Naive thymus-derived CD4-positive, alpha-beta T cell (primary cell): ENCODE results near the gene MAP1LC3B. TPM values are rescaled to one million over a fixed set of nuclear protein-coding genes. Genes with fewer than 3 reads are reported as not detected.
"Not testable (repeated sequence)": the region's sequence is repeated elsewhere in the genome, so short reads cannot be mapped to it uniquely, and the experiment has no call there.

Experiments used
- ATAC-seq: fragments of 150-1000 bp; cut with Tn5 transposase; 2 replicates; pipeline ENCODE4 v1.10.0; 2021; ENCODE audit warnings: mild to moderate bottlenecking, moderate library complexity
- CTCF ChIA-PET: fragments of 350-600 bp; sonication (Branson Sonifier 250); formaldehyde crosslinking; loops from one replicate; lab custom pipeline; 2021; ENCODE audit warnings: antibody characterized with exemption; lab: Charles Lee
- POLR2A ChIA-PET: fragments of 350-600 bp; sonication (Branson Sonifier 250); formaldehyde crosslinking; loops from one replicate; lab custom pipeline; 2021; ENCODE audit warnings: antibody characterized with exemption, inconsistent platforms; lab: Charles Lee
- DNase-seq, 9 donors: peaks; one replicate each; pipeline versions ENCODE4 v3.0.0 to v3.0.0-alpha.2; 2020 to 2022; ENCODE audit warnings: mixed read lengths in 1 of 9
- H3K27ac ChIP-seq: one replicate; pipeline ENCODE4 v1.7.0; 2013; ENCODE audit warnings: mild to moderate bottlenecking, low read depth, low read length, moderate library complexity
- H3K27me3 ChIP-seq, 2 donors: one replicate each; pipeline ENCODE4 v1.7.0; 2013; ENCODE audit warnings: low read length in 2 of 2, mild to moderate bottlenecking in 2 of 2, moderate library complexity in 2 of 2; ENCODE audit not compliant: control insufficient read depth in 2 of 2, insufficient read depth in 2 of 2
- H3K36me3 ChIP-seq, 3 experiments: 1 replicate in 2 of 3; 2 replicates in 1 of 3; pipeline ENCODE4 v1.7.0; 2013; ENCODE audit warnings: low read length in 3 of 3, mild to moderate bottlenecking in 3 of 3, moderate library complexity in 1 of 3; ENCODE audit not compliant: insufficient read depth in 3 of 3, control insufficient read depth in 2 of 3
- H3K4me1 ChIP-seq, 2 donors: one replicate each; pipeline ENCODE4 v1.7.0; 2013; ENCODE audit warnings: low read length in 2 of 2, mild to moderate bottlenecking in 2 of 2, moderate library complexity in 1 of 2; ENCODE audit not compliant: control insufficient read depth in 2 of 2, insufficient read depth in 2 of 2
- H3K4me3 ChIP-seq: 2 replicates; pipeline ENCODE4 v1.7.0; 2013; ENCODE audit warnings: mild to moderate bottlenecking, low read length
- H3K9me3 ChIP-seq, 3 experiments: 1 replicate in 2 of 3; 2 replicates in 1 of 3; pipeline ENCODE4 v1.7.0; 2013; ENCODE audit warnings: low read length in 3 of 3; ENCODE audit not compliant: control insufficient read depth in 2 of 3
- H3K27ac Mint-ChIP-seq, 9 donors: one replicate each; pipeline ENCODE4 v1.8.0; 2020 to 2022; ENCODE audit warnings: mixed read lengths in 9 of 9, mild to moderate bottlenecking in 8 of 9, moderate library complexity in 5 of 9, inconsistent platforms in 2 of 9
- H3K27me3 Mint-ChIP-seq, 5 donors: one replicate each; pipeline ENCODE4 v1.8.0; 2021 to 2022; ENCODE audit warnings: mixed read lengths in 5 of 5, mild to moderate bottlenecking in 1 of 5
- H3K36me3 Mint-ChIP-seq, 5 donors: one replicate each; pipeline ENCODE4 v1.8.0; 2020 to 2022; ENCODE audit warnings: mixed read lengths in 5 of 5, mild to moderate bottlenecking in 3 of 5, inconsistent platforms in 1 of 5
- H3K4me1 Mint-ChIP-seq, 7 donors: one replicate each; pipeline ENCODE4 v1.8.0; 2020 to 2022; ENCODE audit warnings: mixed read lengths in 7 of 7, mild to moderate bottlenecking in 3 of 7, inconsistent platforms in 1 of 7
- H3K4me3 Mint-ChIP-seq, 10 donors: one replicate each; pipeline ENCODE4 v1.8.0; 2020 to 2022; ENCODE audit warnings: mild to moderate bottlenecking in 10 of 10, mixed read lengths in 10 of 10, moderate library complexity in 6 of 10, inconsistent platforms in 2 of 10
- H3K9me3 Mint-ChIP-seq, 11 donors: one replicate each; pipeline ENCODE4 v1.8.0; 2020 to 2022; ENCODE audit warnings: mixed read lengths in 11 of 11, mild to moderate bottlenecking in 4 of 11, inconsistent platforms in 1 of 11, moderate library complexity in 1 of 11
- intact Hi-C, 2 donors: fragments of 100-400 bp; cut with micrococcal nuclease; formaldehyde crosslinking; loops; one replicate each; pipeline ENCODE4 v1.15.1; 2023
- polyA plus RNA-seq, 2 donors: library from polyadenylated mRNA; unstranded; fragments of 300-500 nt; fragmentation: Illumina TruSeq; gene quantifications; one replicate each; pipeline ENCODE4 v1.2.3, GENCODE V29; 2021
- total RNA-seq, 6 experiments: library from RNA in 5 of 6; stranded (reverse) in 5 of 6; gene quantifications; 1 replicate in 5 of 6; 2 replicates in 1 of 6; pipeline ENCODE4 v1.2.3 and lab custom pipeline; 2021 to 2026

The MAP1LC3B gene
- total and polyA plus RNA-seq, 7 experiments from 2014 or later = 54.5 to 126 (median 63.4) TPM

- Mint-ChIP-seq H3K9me3 (peaks cover 0 to 4% (median 0%) of the 10 kb centered on the region in 11 donors), H3K27ac (peak overlapping the region in 8 of 9 donors; percentile 36 to 99 (median 74)), H3K36me3 (peaks cover 0 to 2% (median 0%) of the 10 kb centered on the region in 5 donors), H3K4me3 (peak overlapping the region in 3 of 10 donors; percentile 21 to 37 (median 33)), H3K4me1 (peaks cover 26 to 62% (median 54%) of the 10 kb centered on the region in 7 donors), H3K27me3 (no peaks in the 10 kb centered on the region)
- Histone ChIP-seq H3K27ac (peak overlapping the region; percentile 38), H3K4me1 (peaks cover 26 to 39% of the 10 kb centered on the region in 2 donors), H3K36me3 (peaks cover 0 to under 1% (median 0%) of the 10 kb centered on the region in 3 experiments), H3K9me3 (no peaks in the 10 kb centered on the region), H3K4me3 (no peak overlapping the region), H3K27me3 (no peaks in the 10 kb centered on the region)
- POLR2A ChIA-PET = interaction anchor here (0.7 to 1.5 kb wide), 3 partner anchors 9 to 72 kb away, joined by 3 to 5 read pairs (median 4); partner anchors contain the start of gene C16orf95
- intact Hi-C loops = loop anchor here (2.0 to 10.0 kb wide), 4 partner anchors 476 to 1066 kb away; partner anchors contain the start of genes FOXC2 (in 1 of the 2), MTHFSD (in 1 of the 2), SLC7A5 (in 1 of the 2) and ZFPM1 (in 1 of the 2)
- no peak for ATAC-seq
- no peak for DNase-seq
- CTCF ChIA-PET = no interaction called here
Observed at GRCh38 chr16:87389245-87389644, 2.9 kb upstream of the MAP1LC3B start.

GRCh38 chr16:87389914-87390313 is 2.2 kb upstream of the MAP1LC3B start:
- Histone ChIP-seq H3K27ac (peak overlapping the region; percentile 38), H3K4me1 (peaks cover 32 to 37% of the 10 kb centered on the region in 2 donors)
- H3K36me3 ChIP-seq, CTCF ChIA-PET, H3K36me3 Mint-ChIP-seq, H3K4me3 ChIP-seq, H3K9me3 ChIP-seq, DNase-seq, H3K27me3 ChIP-seq, ATAC-seq, POLR2A ChIA-PET, H3K9me3 Mint-ChIP-seq, H3K27me3 Mint-ChIP-seq: not testable (repeated sequence)
- peak overlapping the region in 2 of 10 donors; percentile 14 to 21 for H3K4me3 Mint-ChIP-seq
- peak overlapping the region in 6 of 9 donors; percentile 48 to 99 (median 74) for H3K27ac Mint-ChIP-seq
- H3K4me1 Mint-ChIP-seq = peaks cover 30 to 64% (median 57%) of the 10 kb centered on the region in 7 donors
- intact Hi-C loops = loop anchor here (2.0 to 10.0 kb wide), 5 partner anchors 475 to 1833 kb away; partner anchors contain the start of genes FOXC2 (in 1 of the 2), MTHFSD (in 1 of the 2), SLC7A5 (in 1 of the 2) and ZFPM1 (in 1 of the 2)

GRCh38 chr16:87390641-87391323 is 1.4 kb upstream of the MAP1LC3B start:
- Mint-ChIP-seq H3K27ac (peak overlapping the region; percentile 36 to 97 (median 91)), H3K4me3 (peak overlapping the region; percentile 76 to 91 (median 82)), H3K9me3 (peaks cover 0 to 4% (median 0%) of the 10 kb centered on the region in 11 donors), H3K36me3 (peaks cover 0 to 5% (median 0%) of the 10 kb centered on the region in 5 donors), H3K4me1 (peaks cover 37 to 62% (median 59%) of the 10 kb centered on the region in 7 donors), H3K27me3 (no peaks in the 10 kb centered on the region)
- Histone ChIP-seq H3K27me3 (no peaks in the 10 kb centered on the region), H3K36me3 (no peaks in the 10 kb centered on the region), H3K27ac (peak overlapping the region; percentile 89), H3K4me3 (peak overlapping the region; percentile 55), H3K9me3 (no peaks in the 10 kb centered on the region), H3K4me1 (peaks cover 32 to 37% of the 10 kb centered on the region in 2 donors)
- DNase-seq = no peak
- CTCF ChIA-PET = no interaction called here
- POLR2A ChIA-PET = no interaction called here
- intact Hi-C loops = loop anchor here in 1 of 2 donors (5.0 kb wide), 1 partner anchor 1833 kb away; no protein-coding TSS in a partner anchor
- ATAC-seq = no peak

GRCh38 chr16:87391324-87391949 is 699 bp upstream of the MAP1LC3B start:
- Histone ChIP-seq H3K4me3 (peak overlapping the region; percentile 55), H3K27me3 (no peaks in the 10 kb centered on the region), H3K36me3 (no peaks in the 10 kb centered on the region), H3K9me3 (no peaks in the 10 kb centered on the region), H3K27ac (peak overlapping the region; percentile 89), H3K4me1 (peaks cover 32 to 37% of the 10 kb centered on the region in 2 donors)
- DNase-seq = peak in 1 of 9 donors; percentile 8
- ChIA-PET CTCF (no interaction called here), POLR2A (no interaction called here)
- intact Hi-C loops = loop anchor here in 1 of 2 donors (5.0 kb wide), 1 partner anchor 1834 kb away; no protein-coding TSS in a partner anchor
- Mint-ChIP-seq H3K27ac (peak overlapping the region; percentile 36 to 97 (median 91)), H3K36me3 (peaks cover 0 to 5% (median 0%) of the 10 kb centered on the region in 5 donors), H3K27me3 (no peaks in the 10 kb centered on the region), H3K9me3 (peaks cover 0 to 4% (median 0%) of the 10 kb centered on the region in 11 donors), H3K4me1 (peaks cover 34 to 59% (median 56%) of the 10 kb centered on the region in 7 donors), H3K4me3 (peak overlapping the region; percentile 76 to 91 (median 82))
- ATAC-seq = no peak

- peak overlapping the region; percentile 84 for H3K4me3 ChIP-seq
Observed at GRCh38 chr16:87392821-87393679, 914 bp downstream of the MAP1LC3B start.

More at GRCh38 chr16:87392821-87393679, 914 bp downstream of the MAP1LC3B start:
- ATAC-seq (no peak), DNase-seq (peak in 8 of 9 donors; percentile 12 to 51 (median 34))
- Mint-ChIP-seq H3K9me3 (no peaks in the 10 kb centered on the region), H3K27ac (peak overlapping the region; percentile 78 to 97 (median 94)), H3K36me3 (peaks cover 0 to 4% (median 0%) of the 10 kb centered on the region in 5 donors), H3K4me3 (peak overlapping the region; percentile 90 to 96 (median 93)), H3K4me1 (peaks cover 25 to 56% (median 49%) of the 10 kb centered on the region in 7 donors), H3K27me3 (no peaks in the 10 kb centered on the region)
- Histone ChIP-seq H3K27ac (peak overlapping the region; percentile 89), H3K9me3 (no peaks in the 10 kb centered on the region), H3K27me3 (no peaks in the 10 kb centered on the region), H3K36me3 (no peaks in the 10 kb centered on the region), H3K4me1 (peaks cover 21 to 27% of the 10 kb centered on the region in 2 donors)
- ChIA-PET POLR2A (interaction anchor here (0.9 to 2.5 kb wide), 3 partner anchors 10 to 558 kb away, joined by 4 to 39 read pairs (median 4); partner anchors contain the start of genes C16orf95 and FBXO31), CTCF (interaction anchor here (0.6 to 1.3 kb wide), 2 partner anchors 9 to 374 kb away, joined by 3 to 5 read pairs; partner anchors contain the start of gene FBXO31)
- intact Hi-C loops = loop anchor here (1.0 to 5.0 kb wide), 8 partner anchors 9 to 1836 kb away; partner anchors contain the start of genes ZCCHC14 (in 2 of the 2), BANP (in 1 of the 2), C16orf95 (in 1 of the 2) and FBXO31 (in 1 of the 2)
